Neuron (in vitro differentiated cells): ENCODE results near the gene KRT1.

ENCODE experiments used
- H2AFZ ChIP-seq: one replicate; pipeline ENCODE4 v1.6.1; 2013; ENCODE audit warnings: low read depth, mild to moderate bottlenecking, inconsistent platforms, low read length, moderate library complexity
- H3K27me3 ChIP-seq: one replicate; pipeline ENCODE4 v1.6.1; 2013; ENCODE audit warnings: low read length; ENCODE audit not compliant: insufficient read depth
- H3K36me3 ChIP-seq: one replicate; pipeline ENCODE4 v1.6.1; 2013; ENCODE audit warnings: low read length; ENCODE audit not compliant: insufficient read depth
- H3K4me1 ChIP-seq: one replicate; pipeline ENCODE4 v1.6.1; 2013; ENCODE audit warnings: low read length; ENCODE audit not compliant: insufficient read depth
- H3K4me3 ChIP-seq: 2 replicates; pipeline ENCODE4 v1.5.1; 2013; ENCODE audit warnings: mild to moderate bottlenecking, low read length, moderate library complexity
- H3K9me3 ChIP-seq: one replicate; pipeline ENCODE4 v1.6.1; 2013; ENCODE audit warnings: low read length

Gene KRT1

DNA sequence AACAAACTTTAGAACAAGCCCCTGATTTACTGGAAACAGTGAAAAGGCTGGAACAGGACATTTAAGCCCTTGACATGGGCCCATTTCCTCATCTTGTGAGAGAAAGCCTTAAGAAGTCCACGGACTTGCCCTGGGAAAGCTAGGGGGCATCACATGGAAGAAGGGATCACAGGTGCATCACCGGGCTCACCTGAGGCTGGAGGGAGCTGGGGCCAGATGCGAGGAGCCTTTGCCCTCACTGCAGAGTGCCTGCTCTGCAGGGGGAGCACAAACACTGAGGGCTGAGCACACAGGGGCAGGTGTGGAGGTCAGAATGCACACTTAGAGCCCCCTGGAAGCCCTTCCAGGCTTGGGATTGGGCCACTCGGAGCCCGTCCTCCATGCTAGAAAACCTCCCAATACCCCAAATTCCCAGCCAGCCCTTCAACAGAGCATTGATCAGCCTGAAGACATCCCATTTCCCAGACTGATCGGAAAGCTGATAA lies 5.2 kb upstream of the KRT1 start:
- Histone ChIP-seq H3K36me3 (no peaks in the 10 kb centered on the region), H3K27me3 (peaks cover 18% of the 10 kb centered on the region)

DNA sequence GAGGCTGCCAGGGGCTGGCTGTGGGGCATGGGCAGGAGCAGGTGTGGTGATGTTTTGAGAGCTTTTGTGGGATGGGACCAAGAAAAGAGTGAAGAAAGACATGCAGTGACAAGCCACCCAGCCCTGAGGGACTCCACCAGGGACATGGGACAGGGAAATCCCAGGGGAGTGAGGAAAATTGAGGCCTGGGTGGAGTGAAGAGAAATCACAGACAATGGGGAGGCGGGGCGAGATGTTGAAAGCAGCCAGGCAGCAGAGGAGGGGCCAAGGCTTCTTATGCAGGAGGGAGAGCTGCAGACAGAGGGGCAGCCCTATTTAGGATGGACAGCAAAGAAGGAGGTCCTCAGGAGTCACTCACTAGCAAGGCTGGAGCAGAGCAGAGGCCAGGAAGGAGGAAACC lies 4.2 kb upstream of the KRT1 start:
- H3K4me3 ChIP-seq, result no peak overlapping the region
- H3K4me1 ChIP-seq, result no peaks in the 10 kb centered on the region
- H2AFZ ChIP-seq, result no peak overlapping the region
- no peaks in the 10 kb centered on the region for H3K9me3 ChIP-seq
- H3K27me3 ChIP-seq, result peaks cover 9% of the 10 kb centered on the region
- H3K36me3 ChIP-seq, result no peaks in the 10 kb centered on the region

More for the DNA sequence above, 5.2 kb upstream of the KRT1 start:
- H3K4me3 ChIP-seq, result no peak overlapping the region
- no peaks in the 10 kb centered on the region for H3K4me1 ChIP-seq
- H2AFZ ChIP-seq, result no peak overlapping the region
- no peaks in the 10 kb centered on the region for H3K9me3 ChIP-seq

DNA sequence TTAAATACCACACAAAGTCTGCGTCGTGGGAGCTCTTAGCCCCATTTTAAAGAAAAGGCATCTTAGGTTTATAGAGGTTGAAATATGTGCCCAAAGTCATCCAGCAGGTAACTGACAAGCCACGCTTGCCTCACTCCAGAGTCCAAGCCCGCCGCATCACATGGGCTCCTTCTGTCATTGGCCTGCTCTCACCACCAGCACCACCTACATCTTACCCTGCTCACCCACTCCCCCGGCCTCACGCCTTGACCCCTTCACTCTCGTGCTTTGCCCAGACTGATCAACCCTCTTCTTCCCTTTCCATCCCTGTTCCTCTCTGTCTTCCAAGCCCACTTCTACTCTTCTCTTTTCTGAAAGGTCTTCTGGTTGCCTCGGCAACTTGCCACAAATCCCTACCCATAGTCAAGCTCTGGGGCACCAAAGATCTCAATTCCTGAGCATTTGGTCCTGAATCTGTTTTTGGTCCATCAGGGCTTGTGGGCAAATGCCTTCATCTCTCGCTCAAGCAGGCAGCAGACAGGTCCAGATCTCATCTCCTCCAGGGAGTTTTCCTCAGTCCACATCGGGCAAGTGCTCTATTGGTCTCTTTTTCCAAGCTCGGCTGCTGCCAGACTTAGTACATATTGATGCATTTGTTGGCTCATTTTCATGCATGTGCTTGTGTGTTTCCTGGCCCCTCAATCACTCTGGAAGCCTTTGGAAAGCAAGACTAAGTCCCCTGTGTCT lies 3.5 kb upstream of the KRT1 start:
- Histone ChIP-seq H3K4me3 (no peak overlapping the region), H3K27me3 (peaks cover 8% of the 10 kb centered on the region), H3K4me1 (no peaks in the 10 kb centered on the region), H3K9me3 (no peaks in the 10 kb centered on the region), H2AFZ (no peak overlapping the region), H3K36me3 (no peaks in the 10 kb centered on the region)

DNA sequence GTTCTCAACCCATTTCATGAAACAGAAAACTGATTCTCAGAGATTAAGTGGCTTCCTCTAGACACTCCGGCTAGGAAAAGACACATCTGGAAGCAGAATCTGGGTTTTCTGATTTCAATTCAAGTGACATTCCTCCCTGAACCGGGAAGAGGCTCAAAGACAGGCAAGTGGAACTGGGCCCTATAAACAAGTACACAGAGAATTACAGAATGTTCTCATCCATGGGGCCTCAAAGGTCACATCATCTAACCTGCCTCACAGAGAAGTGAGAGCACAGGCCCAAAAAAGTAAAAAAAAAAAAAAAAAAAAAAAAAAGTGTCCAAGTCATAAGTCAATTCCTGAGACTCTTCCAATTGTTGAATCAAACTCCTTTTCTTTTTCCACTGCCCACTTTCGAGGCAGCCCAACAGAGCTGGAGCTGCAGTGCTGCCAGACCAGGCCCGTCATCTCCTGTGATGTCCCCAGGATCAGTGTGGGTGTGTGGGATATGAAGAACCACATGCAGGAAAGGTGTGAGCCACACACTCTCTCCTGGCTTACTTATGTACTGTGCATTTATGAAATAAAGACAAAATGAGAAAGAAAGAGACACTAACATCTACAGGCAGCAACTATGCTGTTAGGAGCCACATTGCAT lies 2.8 kb upstream of the KRT1 start:
- Histone ChIP-seq H3K4me1 (no peaks in the 10 kb centered on the region), H3K9me3 (no peaks in the 10 kb centered on the region), H2AFZ (no peak overlapping the region), H3K4me3 (no peak overlapping the region), H3K36me3 (no peaks in the 10 kb centered on the region), H3K27me3 (peaks cover 6% of the 10 kb centered on the region)

DNA sequence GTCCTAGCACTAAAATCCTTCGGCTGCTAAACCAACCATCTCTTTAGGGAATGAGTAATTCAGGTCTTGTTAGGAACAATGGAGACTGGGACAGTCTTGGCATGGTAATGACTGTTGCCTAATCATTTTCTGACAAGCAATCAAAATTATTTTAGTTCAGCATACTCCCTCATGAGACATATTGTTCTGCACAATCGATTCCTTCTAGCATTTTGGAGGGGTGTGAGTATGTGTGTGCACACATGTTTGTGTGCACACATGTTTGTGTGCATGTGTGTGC lies 2.1 kb upstream of the KRT1 start:
- H2AFZ ChIP-seq, result no peak overlapping the region
- no peaks in the 10 kb centered on the region for H3K9me3 ChIP-seq
- H3K4me3 ChIP-seq, result no peak overlapping the region
- H3K4me1 ChIP-seq, result no peaks in the 10 kb centered on the region
- H3K27me3 ChIP-seq, result peaks cover 6% of the 10 kb centered on the region
- no peaks in the 10 kb centered on the region for H3K36me3 ChIP-seq

DNA sequence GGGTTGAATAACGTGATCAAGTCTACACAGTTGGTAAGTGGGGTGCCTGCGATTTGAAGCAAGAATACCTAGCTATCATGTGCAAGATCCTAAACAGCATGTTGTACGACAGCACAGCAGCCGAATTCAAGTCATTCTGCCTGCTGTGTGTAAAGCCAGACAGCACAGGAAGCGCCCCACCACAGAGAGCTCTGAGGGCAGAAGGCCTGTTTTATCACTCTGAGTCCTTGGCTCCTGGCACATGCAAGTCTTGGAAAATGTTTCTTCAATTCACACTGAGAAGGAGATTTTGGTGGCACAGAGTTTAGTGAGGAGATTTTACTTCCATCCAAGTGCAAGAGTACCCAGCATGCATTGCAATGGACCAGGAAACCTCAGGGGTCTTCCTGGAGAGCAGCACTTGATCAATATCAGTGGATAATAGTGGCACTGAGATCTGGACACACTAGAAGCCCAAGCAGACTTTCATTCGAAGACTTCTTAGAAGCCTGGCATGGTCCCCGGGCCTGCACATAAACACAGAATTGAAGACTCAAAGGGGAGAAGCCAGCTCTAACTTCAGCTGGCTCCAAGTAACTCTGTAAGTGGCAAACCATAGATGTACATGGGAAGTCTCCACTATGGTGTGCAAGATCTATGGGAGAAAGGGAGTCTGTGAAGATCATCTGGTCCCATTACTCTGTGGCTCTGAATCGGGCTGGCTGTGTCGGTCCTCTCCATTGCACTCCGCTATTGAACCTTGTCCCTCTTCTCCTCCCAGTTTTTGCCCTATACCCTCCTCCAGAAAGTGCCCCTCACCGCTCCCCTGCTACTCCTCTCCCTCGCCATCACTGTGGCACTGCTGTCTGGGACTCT lies 1.5 kb upstream of the KRT1 start:
- H3K4me1 ChIP-seq, result no peaks in the 10 kb centered on the region
- no peak overlapping the region for H3K4me3 ChIP-seq
- H3K27me3 ChIP-seq, result peaks cover 6% of the 10 kb centered on the region
- no peaks in the 10 kb centered on the region for H3K36me3 ChIP-seq
- no peaks in the 10 kb centered on the region for H3K9me3 ChIP-seq
- no peak overlapping the region for H2AFZ ChIP-seq

DNA sequence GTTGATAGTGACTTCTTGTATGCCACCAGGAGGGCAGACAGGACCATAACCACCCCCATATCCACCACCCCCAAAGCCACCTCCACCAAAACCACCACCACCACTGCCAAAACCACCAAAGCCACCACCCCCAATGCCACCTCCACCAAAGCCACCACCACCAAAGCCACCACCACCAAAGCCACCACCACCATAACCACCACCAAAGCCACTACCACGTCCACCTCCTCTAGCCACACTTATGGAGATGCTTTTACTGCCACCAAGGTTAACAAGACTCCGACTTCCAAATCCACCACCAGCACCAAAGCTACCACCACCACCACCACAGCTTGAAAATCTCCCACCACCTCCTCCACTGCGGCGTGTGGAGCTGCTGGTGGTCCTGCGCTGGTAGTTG lies 332 bp downstream of the KRT1 start:
- Histone ChIP-seq H3K36me3 (no peaks in the 10 kb centered on the region), H3K27me3 (peaks cover 3% of the 10 kb centered on the region), H3K4me1 (no peaks in the 10 kb centered on the region), H3K9me3 (no peaks in the 10 kb centered on the region), H2AFZ (no peak overlapping the region), H3K4me3 (no peak overlapping the region)

DNA sequence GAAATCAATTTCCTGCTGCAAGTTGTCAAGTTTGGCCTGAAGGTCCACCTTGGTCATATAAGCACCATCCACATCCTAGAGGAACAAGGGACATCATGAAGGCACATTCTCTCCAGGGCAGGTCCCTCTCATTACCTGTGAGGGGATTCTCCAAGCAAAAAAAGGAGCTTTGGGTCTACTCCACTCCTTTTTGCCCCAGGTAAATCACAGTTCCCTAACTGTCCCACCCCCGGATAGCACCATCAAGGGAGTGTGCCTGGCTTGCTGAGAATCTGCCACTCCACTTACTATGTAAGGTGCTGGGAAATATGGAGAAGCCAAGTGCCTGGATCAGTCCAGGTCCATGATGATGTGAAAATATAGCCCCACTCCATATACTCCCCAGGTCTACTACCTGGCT lies 2.5 kb downstream of the KRT1 start:
- H3K27me3 ChIP-seq, result peaks cover 2% of the 10 kb centered on the region
- H3K4me1 ChIP-seq, result no peaks in the 10 kb centered on the region
- H3K36me3 ChIP-seq, result no peaks in the 10 kb centered on the region
- no peaks in the 10 kb centered on the region for H3K9me3 ChIP-seq
- no peak overlapping the region for H2AFZ ChIP-seq
- no peak overlapping the region for H3K4me3 ChIP-seq

DNA sequence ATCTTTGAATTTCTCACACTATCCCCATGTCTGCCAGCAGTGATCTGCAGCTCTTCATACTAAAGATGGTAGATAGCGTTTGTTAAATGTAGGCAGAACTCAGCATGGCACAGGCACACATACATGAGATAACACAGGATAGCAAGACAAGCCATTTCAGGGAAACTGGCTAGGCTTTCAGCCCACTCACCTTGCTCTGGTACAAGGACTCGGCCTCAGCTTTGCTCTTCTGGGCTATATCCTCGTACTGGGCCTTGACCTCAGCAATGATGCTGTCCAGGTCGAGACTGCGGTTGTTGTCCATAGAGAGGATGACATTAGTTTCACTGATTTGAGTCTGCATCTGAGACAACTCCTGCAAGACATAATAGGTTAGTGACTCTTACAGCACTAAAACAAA lies 3.1 kb downstream of the KRT1 start:
- H3K4me3 ChIP-seq, result no peak overlapping the region
- H3K36me3 ChIP-seq, result no peaks in the 10 kb centered on the region
- no peaks in the 10 kb centered on the region for H3K4me1 ChIP-seq
- no peaks in the 10 kb centered on the region for H3K9me3 ChIP-seq
- no peaks in the 10 kb centered on the region for H3K27me3 ChIP-seq
- no peak overlapping the region for H2AFZ ChIP-seq

DNA sequence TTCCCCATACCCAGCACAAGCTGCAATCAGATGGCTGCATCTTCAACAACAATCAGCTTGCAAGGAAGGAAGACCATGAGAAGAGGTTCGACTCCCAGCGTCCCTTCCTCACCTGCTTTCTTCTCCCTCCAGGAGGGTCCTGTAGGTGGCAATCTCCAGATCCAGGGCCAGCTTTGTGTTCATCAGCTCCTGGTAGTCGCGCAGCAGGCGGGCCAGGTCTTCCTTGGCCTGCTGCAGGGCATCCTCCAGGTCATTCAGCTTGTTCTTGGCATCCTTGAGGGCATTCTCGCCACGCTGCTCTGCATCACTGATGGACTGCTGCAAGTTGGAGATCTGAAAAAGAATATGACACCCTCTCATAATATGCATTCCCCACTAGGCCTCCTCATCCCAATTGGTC lies 4.0 kb downstream of the KRT1 start:
- Histone ChIP-seq H2AFZ (no peak overlapping the region), H3K9me3 (no peaks in the 10 kb centered on the region), H3K4me3 (no peak overlapping the region), H3K36me3 (no peaks in the 10 kb centered on the region), H3K4me1 (no peaks in the 10 kb centered on the region), H3K27me3 (no peaks in the 10 kb centered on the region)

DNA sequence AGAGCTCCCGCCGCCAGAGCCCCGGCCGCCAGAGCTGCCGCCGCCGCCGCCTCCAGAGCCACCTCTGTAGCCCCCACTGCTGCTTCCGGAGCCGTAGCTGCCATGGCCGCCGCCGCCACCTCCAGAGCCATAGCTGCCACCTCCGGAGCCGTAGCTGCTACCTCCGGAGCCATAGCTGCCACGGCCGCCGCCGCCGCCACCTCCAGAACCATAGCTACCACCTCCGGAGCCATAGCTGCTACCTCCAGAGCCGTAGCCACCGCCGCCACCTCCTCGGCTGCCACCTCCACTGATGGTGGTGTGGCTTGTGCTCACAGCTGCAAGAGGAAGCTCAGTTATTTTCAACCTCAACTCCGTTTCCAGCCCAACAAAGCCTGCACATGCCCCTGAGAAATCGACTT lies 4.9 kb downstream of the KRT1 start:
- Histone ChIP-seq H3K4me3 (no peak overlapping the region), H3K27me3 (no peaks in the 10 kb centered on the region), H3K9me3 (no peaks in the 10 kb centered on the region), H3K36me3 (no peaks in the 10 kb centered on the region), H2AFZ (no peak overlapping the region), H3K4me1 (no peaks in the 10 kb centered on the region)

DNA sequence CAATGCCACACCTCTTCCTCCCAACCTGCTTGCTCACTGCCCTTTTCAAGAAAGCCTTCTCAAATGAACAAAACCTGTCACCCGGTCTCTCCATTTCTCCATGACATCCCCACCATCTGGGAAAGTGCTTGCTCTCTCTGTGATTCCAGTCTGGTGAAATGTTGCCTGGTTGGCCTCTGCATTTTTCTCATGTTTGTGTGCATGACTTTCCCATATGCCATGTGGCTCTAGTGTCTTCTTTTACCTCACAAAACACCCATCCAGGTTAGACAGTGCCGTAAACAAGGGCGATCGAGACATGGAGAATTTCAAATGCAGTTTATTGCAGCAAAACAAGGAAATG lies 5.8 kb downstream of the KRT1 start:
- H3K9me3 ChIP-seq, result no peaks in the 10 kb centered on the region
- no peaks in the 10 kb centered on the region for H3K27me3 ChIP-seq
- no peak overlapping the region for H2AFZ ChIP-seq
- H3K4me1 ChIP-seq, result no peaks in the 10 kb centered on the region
- H3K4me3 ChIP-seq, result no peak overlapping the region
- no peaks in the 10 kb centered on the region for H3K36me3 ChIP-seq

DNA sequence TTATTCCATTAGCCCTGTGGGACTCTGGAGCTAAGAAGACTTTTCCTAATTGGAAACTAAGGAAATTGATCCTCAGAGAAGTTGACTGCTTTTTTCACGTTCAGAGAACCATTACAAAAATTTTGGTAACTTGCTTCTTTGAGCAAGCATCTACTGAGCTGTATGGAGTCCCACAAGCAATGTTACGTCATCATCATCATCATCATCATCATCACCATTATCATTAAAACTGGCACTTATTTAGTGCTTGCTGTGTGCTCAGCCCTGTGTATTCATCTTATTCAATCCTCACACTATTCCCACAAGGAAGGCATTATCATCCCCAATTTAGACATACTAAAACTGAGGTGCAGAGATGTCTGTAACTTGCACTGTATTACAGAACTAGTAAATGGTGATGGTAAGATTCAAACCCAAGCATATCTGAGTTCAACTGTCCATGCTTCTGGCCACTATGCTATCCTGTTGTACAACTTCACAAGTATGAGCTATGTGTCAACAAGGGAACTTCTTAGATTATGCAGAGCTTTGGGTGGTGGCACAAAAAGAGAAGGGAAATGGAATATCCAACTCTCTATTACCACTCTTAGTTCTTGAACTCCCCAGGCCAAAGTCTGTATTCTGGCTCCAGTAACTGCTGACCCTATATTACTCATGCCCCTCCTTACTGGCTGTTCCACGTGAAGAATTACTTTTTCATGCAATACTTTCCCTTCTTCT lies 6.3 kb downstream of the KRT1 start:
- Histone ChIP-seq H3K9me3 (no peaks in the 10 kb centered on the region), H3K36me3 (no peaks in the 10 kb centered on the region), H2AFZ (no peak overlapping the region), H3K4me3 (no peak overlapping the region), H3K27me3 (no peaks in the 10 kb centered on the region), H3K4me1 (no peaks in the 10 kb centered on the region)
